WTC11 (cell line): ENCODE measurements around the gene RND3. TPM values are rescaled to one million over a fixed set of nuclear protein-coding genes. Genes with fewer than 3 reads are reported as not detected.
A peak's percentile ranks its signal among the peaks of the same experiment; 100 is the strongest.

Experiments used
- ATAC-seq: fragments of 200-7000 bp; cut with Tn5 transposase; 2 replicates; pipeline ENCODE4 v1.10.0; 2021; ENCODE audit warnings: mild to moderate bottlenecking, moderate library complexity
- CTCF ChIA-PET: fragments of 300-600 bp; sonication (Branson Sonifier 250); formaldehyde crosslinking; loops from one replicate; lab custom pipeline; 2021; ENCODE audit warnings: antibody characterized with exemption; lab: Charles Lee
- POLR2A ChIA-PET: fragments of 350-600 bp; sonication (Branson Sonifier 250); formaldehyde crosslinking; loops from one replicate; lab custom pipeline; 2021; ENCODE audit warnings: antibody characterized with exemption; lab: Charles Lee
- DNase-seq: peaks from one replicate; pipeline ENCODE4 v3.0.0; 2021; ENCODE audit warnings: low spot score
- H3K27ac Mint-ChIP-seq: 2 replicates; pipeline ENCODE4 v1.8.0; 2021; ENCODE audit warnings: mixed read lengths
- H3K27me3 Mint-ChIP-seq: 2 replicates; pipeline ENCODE4 v1.8.0; 2021; ENCODE audit warnings: low read depth, mild to moderate bottlenecking, moderate library complexity, mixed read lengths
- H3K36me3 Mint-ChIP-seq: 2 replicates; pipeline ENCODE4 v1.8.0; 2021; ENCODE audit warnings: mixed read lengths
- H3K4me1 Mint-ChIP-seq: 2 replicates; pipeline ENCODE4 v1.8.0; 2022; ENCODE audit warnings: mixed read lengths
- H3K4me3 Mint-ChIP-seq: 2 replicates; pipeline ENCODE4 v1.8.0; 2021; ENCODE audit warnings: mild to moderate bottlenecking, moderate library complexity, mixed read lengths
- H3K9me3 Mint-ChIP-seq: 2 replicates; pipeline ENCODE4 v1.8.0; 2021; ENCODE audit warnings: mixed read lengths
- AR ChIP-seq: fragments of 250-450 bp; sonication (Bioruptor Pico); IDR thresholded peaks from 2 replicates; pipeline ENCODE4 v1.9.0; 2021; ENCODE audit warnings: mild to moderate bottlenecking
- CBFB ChIP-seq: sonication (generic); formaldehyde crosslinking; IDR thresholded peaks from 2 replicates; pipeline ENCODE4 v1.8.1; 2022; ENCODE audit warnings: mild to moderate bottlenecking, low read depth, missing genetic modification reagents
- EMX1 ChIP-seq: fragments of 250-450 bp; sonication (Bioruptor Pico); IDR thresholded peaks from 2 replicates; pipeline ENCODE4 v1.8.0; 2021; ENCODE audit warnings: mild to moderate bottlenecking
- HMGA2 ChIP-seq: fragments of 250-450 bp; sonication (Bioruptor Pico); IDR thresholded peaks from 2 replicates; pipeline ENCODE4 v1.4.0; 2021; ENCODE audit warnings: mild to moderate bottlenecking, moderate library complexity
- HMGXB4 ChIP-seq: sonication (generic); formaldehyde crosslinking; IDR thresholded peaks from 2 replicates; pipeline ENCODE4 v1.8.1; 2023; ENCODE audit warnings: mild to moderate bottlenecking, moderate library complexity, missing genetic modification reagents
- JUN ChIP-seq: sonication (generic); formaldehyde crosslinking; IDR thresholded peaks from 2 replicates; pipeline ENCODE4 v1.8.0; 2023; ENCODE audit warnings: mild to moderate bottlenecking, missing genetic modification reagents
- MXD4 ChIP-seq: fragments of 250-450 bp; sonication (Bioruptor Pico); IDR thresholded peaks from 2 replicates; pipeline ENCODE4 v1.8.0; 2021; ENCODE audit warnings: mild to moderate bottlenecking, moderate library complexity, borderline replicate concordance
- NFE2L1 ChIP-seq: sonication (generic); formaldehyde crosslinking; IDR thresholded peaks from 2 replicates; pipeline ENCODE4 v1.8.1; 2023; ENCODE audit warnings: missing genetic modification reagents
- NFYB ChIP-seq: sonication (generic); formaldehyde crosslinking; conservative IDR thresholded peaks from 2 replicates; pipeline ENCODE4 v1.8.0; 2022; ENCODE audit warnings: low read depth, missing genetic modification reagents
- NR1H2 ChIP-seq: sonication (generic); formaldehyde crosslinking; IDR thresholded peaks from 2 replicates; pipeline ENCODE4 v1.9.0; 2021; ENCODE audit warnings: mild to moderate bottlenecking, moderate library complexity, missing genetic modification reagents
- OVOL2 ChIP-seq: fragments of 250-450 bp; sonication (Bioruptor Pico); IDR thresholded peaks from 2 replicates; pipeline ENCODE4 v1.9.0; 2021; ENCODE audit warnings: mild to moderate bottlenecking, borderline replicate concordance
- PRRX2 ChIP-seq: fragments of 250-450 bp; sonication (Bioruptor Pico); IDR thresholded peaks from 2 replicates; pipeline ENCODE4 v1.8.0; 2021; ENCODE audit warnings: mild to moderate bottlenecking
- ZMAT4 ChIP-seq: fragments of 250-450 bp; sonication (Bioruptor Pico); IDR thresholded peaks from 2 replicates; pipeline ENCODE4 v1.9.0; 2021; ENCODE audit warnings: mild to moderate bottlenecking
- ZNF219 ChIP-seq: sonication (generic); formaldehyde crosslinking; IDR thresholded peaks from 2 replicates; pipeline ENCODE4 v1.8.0; 2023; ENCODE audit warnings: missing genetic modification reagents, mild to moderate bottlenecking, borderline replicate concordance
- total RNA-seq: library from RNA; stranded (reverse); gene quantifications from 3 replicates; pipeline ENCODE4 v1.2.3, GENCODE V29; 2021

The RND3 gene
- total RNA-seq, 1 experiment from 2014 or later: 64.4 TPM

GRCh38 chr2:150530168-150530567, 42.7 kb upstream of the RND3 start:
- H3K4me3 Mint-ChIP-seq: no peak overlapping the region
- DNase-seq: no peak
- ChIA-PET POLR2A (interaction anchor here (0.5 kb wide), 1 partner anchor 481 kb away, joined by 3 read pairs; no protein-coding TSS in a partner anchor), CTCF (interaction anchor here (1.2 kb wide), 1 partner anchor 18 kb away, joined by 5 read pairs; no protein-coding TSS in a partner anchor)
- ATAC-seq: no peak
- H3K9me3 Mint-ChIP-seq: peaks cover 16% of the 10 kb centered on the region
- no peaks in the 10 kb centered on the region for H3K27me3 Mint-ChIP-seq
- H3K36me3 Mint-ChIP-seq: peaks cover 1% of the 10 kb centered on the region
- no peak overlapping the region for H3K27ac Mint-ChIP-seq
- no peak for TF ChIP-seq ZMAT4 (CRISPR knock-in tag)
- TF ChIP-seq PRRX2 (CRISPR knock-in tag): no peak
- TF ChIP-seq ZNF219 (CRISPR knock-in tag): no peak
- no peak for TF ChIP-seq HMGXB4 (CRISPR knock-in tag)
- TF ChIP-seq, all 79 proteins: peak for 0
- H3K4me1 Mint-ChIP-seq: peaks cover 19% of the 10 kb centered on the region

GRCh38 chr2:150528861-150529801, 41.7 kb upstream of the RND3 start:
- H3K4me3 Mint-ChIP-seq: peak overlapping the region; percentile 20; the same call in 1 of the 2 replicates
- H3K36me3 Mint-ChIP-seq: peaks cover 9% of the 10 kb centered on the region
- ATAC-seq: peak; percentile 39
- TF ChIP-seq OVOL2 (no peak), HMGA2 (CRISPR knock-in tag) (peak; percentile 23; the same call in 1 of the 2 replicates)
- POLR2A ChIA-PET: no interaction called here
- no peak for DNase-seq
- no peaks in the 10 kb centered on the region for H3K27me3 Mint-ChIP-seq
- H3K4me1 Mint-ChIP-seq: peaks cover 19% of the 10 kb centered on the region
- H3K9me3 Mint-ChIP-seq: peaks cover 24% of the 10 kb centered on the region
- peak overlapping the region; percentile 62 for H3K27ac Mint-ChIP-seq
- CTCF ChIA-PET: interaction anchor here (1.4 to 1.7 kb wide), 2 partner anchors 19 to 20 kb away, joined by 3 to 7 read pairs; no protein-coding TSS in a partner anchor

- Mint-ChIP-seq H3K4me3 (no peak overlapping the region), H3K27me3 (no peaks in the 10 kb centered on the region; the same call in 1 of the 2 replicates), H3K4me1 (peaks cover 23% of the 10 kb centered on the region), H3K36me3 (peaks cover 27% of the 10 kb centered on the region), H3K9me3 (peaks cover 37% of the 10 kb centered on the region), H3K27ac (no peak overlapping the region)
- ChIA-PET POLR2A (no interaction called here), CTCF (interaction anchor here (0.7 kb wide), 1 partner anchor 22 kb away, joined by 3 read pairs; no protein-coding TSS in a partner anchor)
- TF ChIP-seq AR (no peak), JUN (CRISPR knock-in tag) (no peak), NFYB (CRISPR knock-in tag) (no peak), CBFB (CRISPR knock-in tag) (no peak), NFE2L1 (CRISPR knock-in tag) (no peak), EMX1 (no peak), MXD4 (no peak), NR1H2 (CRISPR knock-in tag) (no peak)
- DNase-seq (no peak), ATAC-seq (no peak)
These were observed 39.4 kb upstream of the RND3 start for GRCh38 chr2:150526827-150527226.
